ENCODE data around the gene KRTAP5-10. TPM values are rescaled to one million over a fixed set of nuclear protein-coding genes. Genes with fewer than 3 reads are reported as not detected.

KRTAP5-10 gene
- total and polyA plus RNA-seq, 9 of the 15 experiments (the other 6 are each of a cell fraction or from before 2014, with no cell fraction given), result not detected

GRCh38 chr11:71537537-71537936 lies 27.8 kb upstream of the KRTAP5-10 start:
- POLR2A ChIA-PET, result interaction anchor here (1.5 kb wide), 1 partner anchor 12 kb away, joined by 5 read pairs; no protein-coding TSS in a partner anchor
- Histone ChIP-seq H3K27me3 (ENCODE audit: control insufficient read depth in 2 of 2, insufficient read depth in 2 of 2, low read length in 2 of 2) (peaks cover 26 to 40% of the 10 kb centered on the region in 2 experiments; a peak in 3 of 5 replicates), H2AFZ (ENCODE audit: low read depth, low read length) (no peak overlapping the region), H3K4me2 (ENCODE audit: insufficient read depth, low read length) (no peak overlapping the region), H3K9me1 (ENCODE audit: control insufficient read depth, insufficient read depth, low read length) (no peaks in the 10 kb centered on the region), H3K27ac (ENCODE audit: extremely low read depth, low read depth, low read length) (no peak overlapping the region), H3K4me3 (no peak overlapping the region), H3K4me1 (replicated peaks in 1 of 2; ENCODE audit: control insufficient read depth in 2 of 2, insufficient read depth in 2 of 2, low read length in 2 of 2) (peaks cover 2 to 4% of the 10 kb centered on the region in 2 experiments; a peak in 4 of 5 replicates), H3K9ac (ENCODE audit: insufficient read depth in 1 of 2, low read depth in 2 of 2, low read length in 2 of 2) (no peak overlapping the region), H4K20me1 (replicated peaks; ENCODE audit: control insufficient read depth, insufficient read depth, low read length) (no peaks in the 10 kb centered on the region), H3K9me3 (replicated peaks; ENCODE audit: control insufficient read depth, insufficient read depth, low read depth, low read length) (peaks cover 2% of the 10 kb centered on the region; the same call in 1 of the 2 replicates), H3K36me3 (ENCODE audit: control insufficient read depth, insufficient read depth, low read length) (no peaks in the 10 kb centered on the region), H3K79me2 (ENCODE audit: control insufficient read depth, insufficient read depth, low read length) (no peaks in the 10 kb centered on the region)
- DNase-seq (ENCODE audit: extremely low read depth in 1 of 4, low spot score in 3 of 4) (no peak), ATAC-seq (no peak), FAIRE-seq (no peak)
- CTCF ChIA-PET (ENCODE audit: low intra/inter-chr PET ratio), result no interaction called here
- in situ Hi-C loops (cut with MboI) (no loop called here), intact Hi-C loops (cut with micrococcal nuclease) (loop anchor here (10.0 kb wide), 1 partner anchor 93 kb away; the partner anchor contains the start of gene DHCR7)
- BruUV-seq (replicated peaks), result no TSS peak
- WGBS (ENCODE audit: insufficient coverage, low coverage, missing lambda C conversion rate), result 18% methylated on average over 9 of the region's 9 CpGs
- no peak for TF ChIP-seq HLTF (IDR thresholded peaks at IDR 0.05)
- no peak for TF ChIP-seq TARDBP (IDR thresholded peaks at IDR 0.05)
- no peak for TF ChIP-seq STAG1 (CRISPR knock-in tag; IDR thresholded peaks at IDR 0.05; ENCODE audit: borderline replicate concordance)
- TF ChIP-seq SMARCE1 (IDR thresholded peaks at IDR 0.05), result no peak
- no peak for TF ChIP-seq SREBF1 (IDR thresholded peaks at IDR 0.05; ENCODE audit: borderline replicate concordance, low read depth, low read length)
- no peak for TF ChIP-seq CBX8 (IDR thresholded peaks at IDR 0.05; ENCODE audit: borderline replicate concordance, extremely low read depth, low read depth, low read length, poor library complexity, severe bottlenecking)
- TF ChIP-seq ZNF347 (CRISPR knock-in tag; IDR thresholded peaks at IDR 0.05; ENCODE audit: low read depth), result no peak
- TF ChIP-seq HBP1 (CRISPR knock-in tag; IDR thresholded peaks at IDR 0.05), result no peak
- TF ChIP-seq ZNF3 (CRISPR knock-in tag; IDR thresholded peaks at IDR 0.05), result no peak
- no peak for TF ChIP-seq ZNF133 (CRISPR knock-in tag; IDR thresholded peaks at IDR 0.05)
- no peak for TF ChIP-seq HIVEP1 (CRISPR knock-in tag; IDR thresholded peaks at IDR 0.05)
- TF ChIP-seq THAP12 (CRISPR knock-in tag; IDR thresholded peaks at IDR 0.05), result no peak
- no peak for TF ChIP-seq ZKSCAN1 (IDR thresholded peaks at IDR 0.05; ENCODE audit: low read depth, low read length)
- TF ChIP-seq KHSRP (IDR thresholded peaks at IDR 0.05), result no peak
- no peak for TF ChIP-seq HDAC8 (tag; IDR thresholded peaks at IDR 0.05)
- no peak for TF ChIP-seq ZEB2 (IDR thresholded peaks at IDR 0.05)
